Keratinocyte (primary cell): ENCODE measurements around the gene HSBP1L1. TPM values are rescaled to one million over a fixed set of nuclear protein-coding genes. Genes with fewer than 3 reads are reported as not detected.

Source experiments
- DNase-seq: peaks from one replicate; pipeline ENCODE4 v3.0.0-alpha.2; 2011; ENCODE audit warnings: low read depth, missing footprints, low spot score
- FAIRE-seq: peaks from 2 replicates; lab custom pipeline; 2011; peaks lifted over from hg19 to GRCh38; lab: Jason Lieb, UNC
- H2AFZ ChIP-seq: 2 replicates; pipeline ENCODE4 v1.6.0; 2012; ENCODE audit warnings: low read length, control low read depth, inconsistent platforms; ENCODE audit not compliant: control insufficient read depth
- H3K27ac ChIP-seq: 2 replicates; pipeline ENCODE4 v1.5.1; 2011; ENCODE audit warnings: low read length; ENCODE audit not compliant: control insufficient read depth, insufficient read depth
- H3K27me3 ChIP-seq: 3 replicates; pipeline ENCODE4 v1.6.0; 2011; ENCODE audit warnings: low read length; ENCODE audit not compliant: control insufficient read depth, insufficient read depth; ENCODE audit errors: extremely low read depth
- H3K36me3 ChIP-seq, 2 experiments: 2 replicates in 1 of 2; 3 replicates in 1 of 2; pipeline ENCODE4 v1.5.1; 2011; ENCODE audit warnings: low read length in 2 of 2, mild to moderate bottlenecking in 1 of 2; ENCODE audit not compliant: control insufficient read depth in 2 of 2, insufficient read depth in 2 of 2; ENCODE audit errors: extremely low read depth in 1 of 2
- H3K4me1 ChIP-seq: 3 replicates; pipeline ENCODE4 v1.5.1; 2011; ENCODE audit warnings: low read length; ENCODE audit not compliant: control insufficient read depth, insufficient read depth; ENCODE audit errors: extremely low read depth
- H3K4me2 ChIP-seq: 3 replicates; pipeline ENCODE4 v1.6.0; 2011; ENCODE audit warnings: low read depth, low read length; ENCODE audit not compliant: control insufficient read depth, insufficient read depth; ENCODE audit errors: extremely low read depth
- H3K4me3 ChIP-seq, 3 experiments: fragments of 200-600 bp in 1 of 3; sonication (generic) in 1 of 3; 2 replicates in 2 of 3; 3 replicates in 1 of 3; pipeline ENCODE4 v1.5.1; 2011 to 2016; ENCODE audit warnings: low read length in 3 of 3, mild to moderate bottlenecking in 3 of 3, control low read depth in 2 of 3, inconsistent platforms in 1 of 3, low read depth in 1 of 3, mixed read lengths in 1 of 3, mixed run types in 1 of 3, moderate library complexity in 1 of 3; ENCODE audit not compliant: control insufficient read depth in 2 of 3, insufficient read depth in 2 of 3; ENCODE audit errors: extremely low read depth in 1 of 3
- H3K79me2 ChIP-seq: 2 replicates; pipeline ENCODE4 v1.6.0; 2012; ENCODE audit warnings: low read length; ENCODE audit not compliant: control insufficient read depth, insufficient read depth
- H3K9ac ChIP-seq: 3 replicates; pipeline ENCODE4 v1.6.0; 2011; ENCODE audit warnings: low read length; ENCODE audit not compliant: control insufficient read depth, insufficient read depth; ENCODE audit errors: extremely low read depth
- H3K9me1 ChIP-seq: 3 replicates; pipeline ENCODE4 v1.6.0; 2011; ENCODE audit warnings: low read length; ENCODE audit not compliant: control insufficient read depth, insufficient read depth; ENCODE audit errors: extremely low read depth
- H3K9me3 ChIP-seq: 2 replicates; pipeline ENCODE4 v1.5.1; 2012; ENCODE audit warnings: low read depth, low read length; ENCODE audit not compliant: control insufficient read depth
- H4K20me1 ChIP-seq: 3 replicates; pipeline ENCODE4 v1.6.0; 2011; ENCODE audit warnings: low read length; ENCODE audit not compliant: control insufficient read depth, insufficient read depth; ENCODE audit errors: extremely low read depth
- EZH2 ChIP-seq: IDR thresholded peaks from one replicate; pipeline ENCODE4 v1.6.1; 2012; ENCODE audit warnings: inconsistent platforms, mild to moderate bottlenecking, low read length, moderate library complexity
- dilution Hi-C: fragments of 300-500 bp; cut with MboI; formaldehyde crosslinking; loops from one replicate; pipeline ENCODE4 v1.7.0; 2020; ENCODE audit warnings: low sequenced_read_pairs; ENCODE audit not compliant: extremely low pct_ligation_motif_present
- polyA plus RNA-seq, 5 experiments: library from polyadenylated mRNA; depleted of rRNA in 3 of 5; stranded (reverse) in 3 of 5; stranded (forward) in 1 of 5; unstranded in 1 of 5; fragments of >200 nt; gene quantifications; 1 replicate in 1 of 5; 2 replicates in 3 of 5; 3 replicates in 1 of 5; pipeline versions ENCODE4 v1.2.1 to v1.2.3, GENCODE V29; 2011 to 2012; ENCODE audit warnings: missing spikeins in 2 of 5, low read depth in 1 of 5, low replicate concordance in 1 of 5
- TF ChIP-seq, protein P1 (sequence below), 3 experiments: IDR thresholded peaks in 1 of 3; conservative IDR thresholded peaks in 1 of 3; optimal IDR thresholded peaks in 1 of 3; 2 replicates in 2 of 3; 3 replicates in 1 of 3; pipeline versions ENCODE3 to v1.5.1; 2011; ENCODE audit warnings: low read length in 3 of 3, mild to moderate bottlenecking in 3 of 3, moderate library complexity in 2 of 3, control low read depth in 1 of 3, inconsistent platforms in 1 of 3; ENCODE audit not compliant: insufficient read depth in 2 of 3; ENCODE audit errors: extremely low read depth in 1 of 3

HSBP1L1 gene
- polyA plus RNA-seq, 1 donor (not counting 4 experiments of a cell fraction or from before 2014, with no cell fraction given): 49.6 TPM

DNA sequence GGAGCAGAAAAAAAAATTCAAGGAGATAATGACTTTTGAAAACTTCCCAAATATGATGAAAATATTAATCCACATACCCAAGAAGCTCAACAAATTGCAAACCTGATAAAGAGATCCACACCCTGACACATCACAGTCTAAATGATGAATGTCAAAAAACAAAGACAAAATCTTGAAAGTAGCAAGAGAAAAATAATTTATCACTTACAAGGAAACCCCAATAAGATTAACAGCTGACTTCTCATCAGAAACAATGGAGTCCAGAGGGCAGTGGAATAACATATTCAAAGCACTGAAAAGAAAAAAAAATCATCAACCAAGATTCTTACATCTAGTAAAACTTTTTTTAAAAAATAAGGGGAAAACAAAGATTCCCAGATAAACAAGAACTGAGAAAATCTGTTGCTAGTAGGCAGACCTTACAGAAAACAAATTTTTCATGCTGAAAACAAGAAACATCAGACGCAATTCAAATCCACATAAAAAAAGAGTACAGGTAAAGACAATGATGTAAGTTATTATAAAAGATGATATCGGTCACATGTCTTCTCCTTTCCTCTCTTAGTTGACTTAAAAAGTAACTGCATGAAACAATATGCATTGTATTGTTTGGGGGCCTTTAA lies 34.3 kb upstream of the HSBP1L1 start:
- H3K27ac ChIP-seq: no peak overlapping the region
- FAIRE-seq (no peak), DNase-seq (no peak)
- no peaks in the 10 kb centered on the region for H3K9me1 ChIP-seq
- H3K4me2 ChIP-seq: no peak overlapping the region
- H2AFZ ChIP-seq: no peak overlapping the region
- H3K4me3 ChIP-seq: no peak overlapping the region
- peaks cover 14 to 18% of the 10 kb centered on the region in 2 experiments for H3K36me3 ChIP-seq
- H3K79me2 ChIP-seq: peaks cover 66% of the 10 kb centered on the region
- H4K20me1 ChIP-seq: no peaks in the 10 kb centered on the region
- H3K9me3 ChIP-seq: peaks cover 13% of the 10 kb centered on the region
- no peaks in the 10 kb centered on the region for H3K27me3 ChIP-seq
- TF ChIP-seq EZH2: no peak
- TF ChIP-seq, protein P1, sequence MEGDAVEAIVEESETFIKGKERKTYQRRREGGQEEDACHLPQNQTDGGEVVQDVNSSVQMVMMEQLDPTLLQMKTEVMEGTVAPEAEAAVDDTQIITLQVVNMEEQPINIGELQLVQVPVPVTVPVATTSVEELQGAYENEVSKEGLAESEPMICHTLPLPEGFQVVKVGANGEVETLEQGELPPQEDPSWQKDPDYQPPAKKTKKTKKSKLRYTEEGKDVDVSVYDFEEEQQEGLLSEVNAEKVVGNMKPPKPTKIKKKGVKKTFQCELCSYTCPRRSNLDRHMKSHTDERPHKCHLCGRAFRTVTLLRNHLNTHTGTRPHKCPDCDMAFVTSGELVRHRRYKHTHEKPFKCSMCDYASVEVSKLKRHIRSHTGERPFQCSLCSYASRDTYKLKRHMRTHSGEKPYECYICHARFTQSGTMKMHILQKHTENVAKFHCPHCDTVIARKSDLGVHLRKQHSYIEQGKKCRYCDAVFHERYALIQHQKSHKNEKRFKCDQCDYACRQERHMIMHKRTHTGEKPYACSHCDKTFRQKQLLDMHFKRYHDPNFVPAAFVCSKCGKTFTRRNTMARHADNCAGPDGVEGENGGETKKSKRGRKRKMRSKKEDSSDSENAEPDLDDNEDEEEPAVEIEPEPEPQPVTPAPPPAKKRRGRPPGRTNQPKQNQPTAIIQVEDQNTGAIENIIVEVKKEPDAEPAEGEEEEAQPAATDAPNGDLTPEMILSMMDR (optimal IDR thresholded peaks at IDR 0.05 in 1 of 3, IDR thresholded peaks at IDR 0.05 in 1 of 3, conservative IDR thresholded peaks at IDR 0.05 in 1 of 3; ENCODE audit: extremely low read depth in 1 of 3, insufficient read depth in 2 of 3, low read length in 3 of 3): no peak
- dilution Hi-C loops: no loop called here
- no peak overlapping the region for H3K9ac ChIP-seq
- no peaks in the 10 kb centered on the region for H3K4me1 ChIP-seq

DNA sequence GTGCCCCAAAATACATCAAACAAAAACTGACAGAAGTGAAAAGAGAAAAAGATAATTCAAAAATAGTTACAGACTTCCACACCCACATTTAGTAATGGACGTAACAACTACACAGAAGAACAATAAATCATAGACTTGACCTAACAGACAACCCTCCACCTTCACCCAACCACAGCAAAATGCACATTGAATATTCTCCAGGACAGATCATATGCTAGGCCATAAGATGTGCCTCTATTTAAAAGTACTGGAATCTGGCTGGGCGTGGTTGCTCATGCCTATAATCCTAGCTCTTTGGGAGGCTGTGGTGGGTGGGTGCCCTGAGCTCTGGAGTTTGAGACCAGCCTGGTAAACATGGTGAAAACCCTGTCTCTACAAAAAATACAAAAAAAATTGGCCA lies 33.0 kb upstream of the HSBP1L1 start:
- H3K79me2 ChIP-seq: peaks cover 75% of the 10 kb centered on the region

More for the DNA sequence above, 33.0 kb upstream of the HSBP1L1 start:
- Histone ChIP-seq H3K36me3 (peaks cover 22 to 26% of the 10 kb centered on the region in 2 experiments), H3K27ac (no peak overlapping the region), H3K27me3 (no peaks in the 10 kb centered on the region), H3K9me3 (peaks cover 15% of the 10 kb centered on the region), H3K4me3 (no peak overlapping the region), H2AFZ (no peak overlapping the region), H3K4me2 (no peak overlapping the region), H3K9me1 (no peaks in the 10 kb centered on the region), H4K20me1 (no peaks in the 10 kb centered on the region), H3K9ac (no peak overlapping the region), H3K4me1 (no peaks in the 10 kb centered on the region)
- dilution Hi-C loops: no loop called here
- DNase-seq: no peak
- no peak for TF ChIP-seq EZH2
- TF ChIP-seq, protein P1 (optimal IDR thresholded peaks at IDR 0.05 in 1 of 3, IDR thresholded peaks at IDR 0.05 in 1 of 3, conservative IDR thresholded peaks at IDR 0.05 in 1 of 3; ENCODE audit: extremely low read depth in 1 of 3, insufficient read depth in 2 of 3, low read length in 3 of 3): no peak
- no peak for FAIRE-seq
